T-helper 2 cell (primary cell): ENCODE results near the gene NPL.

Experiments used
- DNase-seq, 5 experiments: peaks; one replicate each; pipeline versions ENCODE4 v3.0.0 to v3.0.0-alpha.2; 2012 to 2022

The NPL gene

DNA sequence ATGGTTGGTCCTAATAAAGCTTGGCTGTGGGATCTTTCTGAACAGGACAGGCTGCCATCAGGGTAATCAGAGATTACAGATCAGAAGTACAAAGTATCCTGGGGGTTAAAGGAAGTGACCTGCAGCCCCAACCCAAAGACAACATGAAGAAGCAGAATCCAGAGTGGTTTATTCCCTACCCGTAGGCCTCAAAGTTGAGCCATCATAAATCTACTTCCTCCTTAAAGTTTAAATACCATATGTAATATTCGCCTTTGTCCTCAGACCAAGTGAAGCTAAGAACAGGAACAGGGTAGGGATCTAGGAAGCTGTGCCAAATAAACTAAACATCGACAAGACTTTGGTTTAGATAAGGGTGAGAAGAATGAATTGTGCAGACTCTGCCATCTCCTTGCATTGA is 33.6 kb downstream of the NPL start:
- no peak for DNase-seq

DNA sequence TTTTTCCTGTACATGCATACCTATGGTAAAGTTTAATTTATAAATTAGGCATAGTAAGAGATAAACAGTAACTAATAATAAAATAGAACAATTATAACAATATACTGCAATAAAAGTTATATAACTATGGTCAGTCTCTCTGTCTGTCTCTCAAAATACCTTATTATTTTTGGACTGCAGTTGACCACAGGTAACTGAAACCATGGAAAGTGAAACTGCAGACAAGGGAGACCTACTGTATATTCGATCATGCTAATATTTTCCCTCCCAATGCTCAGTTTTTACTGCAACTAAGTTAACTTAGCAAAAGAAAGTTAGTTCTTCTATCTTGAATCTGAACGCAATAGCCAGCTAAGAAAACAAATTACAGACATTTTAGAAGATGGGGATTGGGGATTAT is 37.3 kb downstream of the NPL start:
- DNase-seq = no peak

DNA sequence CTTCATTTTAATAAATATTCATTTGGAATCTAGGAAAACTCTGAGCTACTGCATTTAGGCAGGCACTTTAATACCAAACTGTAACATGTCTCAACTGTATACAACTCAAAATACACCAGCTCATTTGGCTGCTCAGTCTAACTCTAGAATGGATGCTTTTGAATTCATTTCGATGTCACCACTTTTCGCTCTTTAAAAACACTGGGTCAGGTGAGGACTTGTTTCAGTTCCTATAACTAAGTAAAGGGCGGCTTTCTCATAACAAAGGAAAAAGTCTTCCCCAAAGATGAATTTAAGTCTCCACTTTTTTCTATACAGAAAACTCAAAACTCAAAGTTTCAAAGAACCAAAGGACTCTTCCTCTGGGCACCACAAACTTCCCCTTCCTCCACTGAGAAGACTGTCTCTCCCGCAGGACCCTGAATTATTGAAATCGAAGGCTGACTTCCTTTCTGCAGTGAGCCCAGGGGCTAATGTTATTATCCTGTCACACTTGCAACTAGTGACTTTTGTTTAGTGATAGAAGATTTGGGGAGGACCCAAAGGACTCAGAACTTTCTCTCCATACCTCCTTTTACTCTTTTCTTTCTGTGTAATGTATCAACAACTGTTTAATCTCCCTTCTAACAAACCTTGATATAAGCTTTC is 39.8 kb downstream of the NPL start:
- no peak for DNase-seq

DNA sequence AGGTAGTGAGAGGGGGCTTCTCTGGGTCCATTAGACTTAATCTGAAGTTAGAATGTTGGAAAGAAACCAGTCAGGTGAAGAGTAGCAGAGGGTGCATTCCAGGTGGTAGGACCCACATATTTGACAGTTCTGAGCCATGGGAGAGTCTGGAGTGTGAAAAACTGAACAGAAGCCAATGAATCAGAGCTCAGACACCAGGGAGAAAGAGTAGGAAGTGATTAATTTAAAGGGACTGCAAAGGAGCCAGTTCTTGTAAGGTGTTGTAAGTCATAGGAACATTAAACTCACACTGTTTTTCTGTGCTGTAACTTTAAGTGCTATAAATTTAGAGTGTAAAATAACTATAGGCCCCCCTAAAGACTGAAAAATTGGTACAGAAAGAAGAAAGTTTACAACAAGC is 43.7 kb downstream of the NPL start:
- DNase-seq = no peak

DNA sequence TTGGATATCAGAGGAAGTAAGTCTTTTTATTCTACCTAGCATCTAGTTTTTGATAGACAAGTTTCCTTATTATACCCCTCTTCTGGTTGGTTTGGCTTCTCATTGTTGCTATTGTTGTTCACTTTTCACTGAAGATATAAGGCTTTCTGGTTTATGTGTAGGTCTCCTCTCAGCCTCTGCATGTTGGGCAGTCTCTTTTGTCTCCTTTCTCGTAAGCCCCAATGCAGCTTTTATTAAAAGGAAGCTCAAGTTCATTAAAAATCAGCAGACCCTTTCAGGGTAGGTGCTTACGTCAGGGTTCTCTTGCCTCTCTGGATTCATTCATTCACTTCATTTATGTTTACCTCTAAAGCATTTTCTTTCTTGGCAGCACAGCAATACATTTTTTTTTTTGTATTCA is 44.8 kb downstream of the NPL start:
- no peak for DNase-seq

DNA sequence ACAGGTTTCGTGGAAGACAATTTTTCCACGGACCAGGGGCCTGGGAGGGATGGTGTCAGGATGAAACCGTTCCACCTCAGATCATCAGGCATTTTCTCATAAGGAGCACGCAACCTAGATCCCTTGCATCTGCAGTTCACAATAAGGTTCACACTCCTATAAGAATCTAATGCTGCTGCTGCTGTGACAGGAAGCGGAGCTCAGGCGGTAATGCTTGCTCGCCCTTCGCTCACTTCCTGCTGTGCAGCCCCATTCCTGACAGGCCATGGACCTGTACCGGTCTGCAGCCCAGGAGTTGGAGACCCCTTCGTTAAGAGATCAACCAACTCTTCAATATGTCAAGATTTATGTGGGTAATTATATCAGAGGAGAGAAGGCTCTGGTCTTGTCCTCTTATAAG is 46.2 kb downstream of the NPL start:
- no peak for DNase-seq

DNA sequence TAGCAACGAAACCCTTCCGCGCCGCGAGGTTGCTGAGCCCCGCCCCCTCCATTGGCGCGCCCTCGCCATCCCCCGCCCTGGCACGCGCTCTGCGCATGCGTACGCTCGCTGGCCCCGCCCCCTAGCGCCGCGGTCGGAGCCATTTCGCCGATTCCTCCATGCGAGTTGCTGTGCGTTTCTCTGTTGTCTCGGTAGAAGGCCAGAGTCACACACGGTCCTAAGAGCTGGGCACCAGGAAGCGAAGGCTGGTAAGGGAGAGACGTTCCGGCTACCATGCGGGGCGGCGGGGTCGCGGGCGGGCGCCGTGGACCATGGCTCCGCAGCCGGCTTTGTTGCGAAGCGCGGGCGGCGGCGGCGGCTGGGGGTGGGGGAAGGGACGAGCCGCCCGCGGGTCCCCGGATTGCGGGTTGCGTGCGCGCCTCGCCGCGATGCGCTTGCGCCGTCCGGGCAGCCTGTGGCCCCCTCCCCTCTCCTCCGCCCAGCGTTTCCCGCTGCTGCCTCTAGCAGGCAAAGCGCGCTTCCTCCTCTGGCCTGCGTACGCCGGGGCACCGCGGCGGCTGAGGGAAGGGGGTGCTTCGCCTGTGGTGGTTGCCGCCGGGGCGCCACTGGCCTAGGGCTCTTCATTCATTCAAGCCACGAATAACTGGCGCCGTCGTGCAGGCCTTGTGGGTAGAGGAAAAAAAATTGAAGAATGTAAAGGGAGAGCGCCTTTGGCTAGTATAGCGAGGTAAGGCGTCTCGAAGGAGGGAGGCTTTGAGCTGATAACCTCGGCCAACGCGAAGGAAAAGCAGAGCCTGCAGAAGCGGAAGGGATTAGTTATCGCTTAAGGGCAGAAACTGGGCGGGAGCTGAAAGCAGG is 49.9 kb downstream of the NPL start, which contains the start of gene DHX9:
Gene DHX9 (plus strand): TSS at position 139 of the 858 bp plus-strand sequence. CDS start 3,220 bp downstream, outside the sequence.
- peak; percentile 91 to 96 (median 93) for DNase-seq

DNA sequence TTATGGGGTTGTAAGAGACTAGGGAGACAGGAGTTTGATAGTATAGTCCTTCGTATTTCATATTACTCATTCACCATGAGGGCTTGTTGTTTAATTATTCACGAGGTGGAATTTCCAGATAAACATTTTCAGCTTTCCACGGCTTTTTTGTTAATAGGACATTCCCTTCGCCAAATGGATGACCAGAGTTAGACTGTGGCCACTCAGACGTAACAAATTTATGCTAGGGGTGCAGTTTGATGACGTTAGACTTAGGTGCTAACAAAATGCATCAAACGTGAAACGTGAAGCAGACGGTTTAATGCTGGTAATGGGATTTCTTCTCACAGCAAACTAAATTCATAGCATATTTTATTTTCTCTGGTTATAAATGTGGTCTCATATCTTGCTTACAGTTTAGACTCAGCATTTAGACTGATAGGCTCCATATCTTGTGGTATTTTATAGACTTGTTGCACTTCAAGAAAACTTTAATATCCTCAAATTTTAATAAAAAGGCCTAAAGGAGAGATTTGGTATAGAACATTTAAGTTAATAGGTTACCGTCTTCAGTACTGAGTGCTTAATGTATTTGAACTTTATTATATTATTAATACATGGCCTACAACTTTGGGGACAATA is 51.9 kb downstream of the NPL start:
- peak in 1 of 5 experiments; percentile 55 for DNase-seq

DNA sequence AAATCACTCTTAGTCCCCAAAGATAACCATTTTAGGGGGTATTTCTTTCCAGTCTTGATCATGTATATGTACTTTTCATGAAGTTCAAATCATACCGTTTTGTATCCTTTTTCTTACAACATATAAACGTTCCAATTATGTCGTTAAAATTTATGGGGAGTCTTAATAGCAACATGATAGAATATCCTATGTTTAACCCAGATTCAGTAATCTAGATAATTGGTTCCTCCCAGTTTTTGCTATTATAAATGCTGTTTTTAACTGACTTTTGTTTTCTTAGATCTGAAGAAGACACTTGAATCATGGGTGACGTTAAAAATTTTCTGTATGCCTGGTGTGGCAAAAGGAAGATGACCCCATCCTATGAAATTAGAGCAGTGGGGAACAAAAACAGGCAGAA is 52.7 kb downstream of the NPL start:
- no peak for DNase-seq

DNA sequence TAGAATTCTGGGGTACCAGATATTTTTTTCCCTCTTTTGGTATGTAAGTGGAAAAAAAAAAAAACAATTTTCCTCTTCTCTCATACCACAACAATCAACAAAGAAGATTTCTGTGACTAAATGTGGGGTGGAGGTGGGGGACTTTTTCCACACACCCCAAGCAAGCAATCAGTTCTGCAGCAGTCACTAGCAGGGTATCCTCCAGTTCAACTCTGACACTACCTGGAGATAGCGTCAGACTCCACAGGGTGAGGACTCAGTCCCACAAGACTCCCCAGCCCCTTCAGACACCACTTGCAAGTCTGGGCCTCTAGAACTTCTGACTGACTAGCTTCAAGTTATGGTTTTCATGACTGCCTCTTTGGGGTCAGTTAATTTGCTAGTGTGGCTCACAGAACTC is 55.8 kb downstream of the NPL start:
- peak in 1 of 5 experiments; percentile 19 for DNase-seq

DNA sequence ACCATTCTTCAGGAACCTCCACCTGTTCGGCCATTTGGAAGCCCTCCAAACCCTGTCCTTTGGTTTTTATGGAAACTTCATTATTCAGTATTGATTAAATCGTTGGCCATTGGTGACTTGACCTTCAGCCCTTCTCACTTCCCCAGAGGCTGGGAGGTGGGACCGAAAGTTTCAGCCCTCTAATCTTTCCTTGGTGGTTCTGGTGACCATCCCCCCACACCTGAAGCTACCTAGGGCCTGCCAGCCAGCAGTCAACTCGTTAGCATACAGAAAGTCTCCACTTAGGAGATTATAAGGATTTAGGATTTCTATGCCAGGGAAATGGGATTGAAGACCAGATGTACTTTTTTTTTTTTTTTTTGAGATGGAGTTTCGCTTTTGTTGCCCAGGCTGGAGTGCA is 56.3 kb downstream of the NPL start:
- no peak for DNase-seq

DNA sequence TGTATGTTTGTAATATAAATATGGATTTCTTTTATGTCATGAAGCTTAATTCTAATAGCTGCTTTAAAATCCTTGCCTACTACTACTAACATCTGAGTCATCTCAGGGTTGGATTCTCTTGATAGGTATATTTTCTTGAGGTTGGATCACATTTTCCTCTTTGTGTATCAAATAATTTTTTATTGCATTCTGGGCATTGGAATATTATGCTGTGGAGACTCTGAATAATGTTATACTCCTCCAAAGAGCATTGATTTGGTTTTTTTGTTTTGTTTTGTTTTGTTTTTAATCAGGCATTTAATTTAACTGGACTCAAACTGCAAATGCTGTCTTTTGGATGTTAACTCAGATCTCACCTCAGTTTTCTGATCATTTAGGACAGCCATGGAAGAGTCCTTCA is 57.5 kb downstream of the NPL start:
- DNase-seq = no peak

DNA sequence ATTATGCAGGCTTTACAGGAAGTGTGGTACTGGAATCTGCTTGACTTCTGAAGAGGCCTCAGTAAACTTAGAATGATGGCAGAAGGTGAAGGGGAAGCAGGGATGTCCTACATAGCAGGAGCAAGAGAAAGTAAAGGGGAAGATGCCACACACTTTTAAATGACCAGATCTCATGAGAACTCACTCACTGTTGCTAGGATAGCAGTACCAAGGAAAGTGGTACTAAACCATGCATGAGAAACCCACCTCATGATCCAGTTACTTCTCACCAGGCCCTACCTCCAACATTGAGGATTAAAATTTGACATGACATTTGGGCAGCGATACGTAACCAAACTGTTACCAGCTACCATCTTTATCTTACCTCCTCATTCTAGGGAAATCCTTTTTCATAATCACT is 59.2 kb downstream of the NPL start:
- no peak for DNase-seq

DNA sequence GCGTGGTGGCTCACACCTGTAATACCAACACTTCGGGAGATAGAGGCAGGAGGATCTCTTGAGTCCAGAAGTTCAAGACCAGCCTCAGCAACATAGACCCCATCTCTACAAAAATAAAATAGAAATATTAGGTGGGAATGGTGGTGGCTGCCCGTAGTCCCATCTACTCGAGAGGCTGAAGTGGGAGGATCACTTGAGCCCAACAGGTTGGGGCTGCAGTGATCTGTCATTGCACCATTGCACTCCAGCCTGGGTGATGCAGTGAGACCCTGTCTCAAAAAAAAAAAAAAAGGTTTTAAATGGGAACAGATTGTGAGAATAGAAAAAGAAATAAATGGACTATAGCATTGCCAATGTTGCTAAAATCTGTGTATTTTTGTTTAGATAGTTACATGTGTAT is 60.7 kb downstream of the NPL start:
- DNase-seq = no peak

DNA sequence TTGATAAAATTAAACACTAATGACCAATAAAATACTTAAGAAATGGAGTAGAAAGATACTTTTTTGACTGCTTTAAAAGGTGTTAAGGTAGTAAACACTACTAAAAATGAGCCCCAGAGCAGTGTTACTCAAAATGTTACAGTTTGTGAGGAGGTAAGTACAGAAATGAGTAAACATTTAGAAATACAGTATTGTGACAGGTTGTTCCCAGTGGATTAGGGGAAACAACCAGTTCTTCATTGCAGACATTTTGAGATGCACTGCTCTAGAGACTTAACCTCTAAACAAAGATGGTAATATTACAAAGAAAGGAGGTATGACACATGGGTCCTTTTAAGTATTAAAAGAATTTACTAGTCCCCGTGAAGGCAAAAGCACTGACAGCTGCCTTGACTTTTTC is 62.3 kb downstream of the NPL start:
- DNase-seq = no peak

DNA sequence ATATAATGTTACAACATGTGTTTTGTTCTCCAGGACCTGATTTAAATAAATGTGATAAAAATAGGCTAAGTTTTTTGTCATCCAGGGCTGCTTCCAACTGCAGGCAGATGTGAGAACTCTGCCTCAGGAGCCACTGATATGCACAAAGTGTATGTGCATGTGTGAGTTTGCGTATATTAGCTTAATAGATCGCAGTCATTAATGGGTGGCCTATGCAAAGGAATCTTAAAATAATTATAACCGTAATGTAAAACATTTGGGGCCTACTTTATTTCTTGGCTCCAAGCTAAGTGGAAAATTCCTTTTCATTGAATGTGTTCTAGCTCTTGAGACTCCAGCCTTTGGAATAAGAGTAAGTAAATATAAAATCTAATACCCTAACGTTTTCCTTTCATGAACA is 66.3 kb downstream of the NPL start:
- no peak for DNase-seq

DNA sequence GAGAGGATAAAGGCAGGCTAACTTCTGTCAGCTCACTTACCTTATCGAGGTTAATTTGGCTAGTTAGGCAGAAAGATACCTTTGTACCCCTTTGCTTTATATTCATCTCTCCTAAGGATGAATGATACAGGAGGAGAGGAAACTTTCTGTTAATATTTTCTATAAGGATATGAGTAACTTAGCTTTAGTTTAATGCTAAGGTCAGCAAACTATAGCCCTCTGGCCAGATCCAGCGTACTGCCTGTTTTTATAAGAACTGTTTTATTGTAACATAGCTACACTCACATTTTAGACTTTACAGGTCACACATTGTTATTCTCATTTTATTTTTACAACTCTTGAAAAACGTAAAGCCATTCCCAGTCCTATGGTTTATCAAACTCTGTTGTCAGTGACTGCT is 67.6 kb downstream of the NPL start:
- DNase-seq = no peak

DNA sequence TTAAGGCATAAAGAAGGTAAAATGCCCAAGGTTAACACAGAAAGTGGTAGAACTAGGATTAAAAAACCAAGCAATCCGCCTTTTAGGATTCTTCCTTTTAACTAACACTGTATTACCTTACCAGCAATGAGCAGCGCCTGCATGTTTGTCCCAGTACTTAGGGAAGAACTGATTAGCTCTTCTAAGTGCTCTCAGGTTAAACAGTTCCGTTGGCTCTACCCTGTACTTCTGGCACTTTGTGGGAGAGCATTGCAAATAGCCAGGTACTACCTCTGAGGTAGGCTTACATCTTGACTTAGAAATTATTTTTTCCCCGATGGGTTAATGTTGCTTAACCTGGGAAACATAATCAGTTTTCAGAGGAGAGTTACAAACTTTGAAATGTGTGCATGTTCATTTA is 71.1 kb downstream of the NPL start:
- no peak for DNase-seq

DNA sequence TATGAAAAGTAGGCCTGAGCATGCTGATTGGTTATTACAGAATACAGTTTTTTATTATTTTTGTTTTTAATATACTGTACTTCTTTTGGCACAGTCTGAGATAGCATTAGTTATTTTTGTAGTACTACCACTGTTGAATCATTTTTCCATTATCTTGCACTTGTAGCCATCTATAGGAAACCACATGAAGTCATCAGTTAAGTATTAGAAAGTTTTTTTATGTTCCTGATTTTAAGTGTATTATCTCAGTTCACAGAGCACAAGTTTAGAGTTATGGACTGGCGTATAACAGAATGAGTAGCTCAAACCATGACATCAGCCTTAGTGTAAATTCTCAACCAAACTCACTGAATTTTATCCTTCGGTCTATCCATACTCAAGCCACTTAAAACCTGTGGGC is 72.4 kb downstream of the NPL start:
- DNase-seq = no peak

DNA sequence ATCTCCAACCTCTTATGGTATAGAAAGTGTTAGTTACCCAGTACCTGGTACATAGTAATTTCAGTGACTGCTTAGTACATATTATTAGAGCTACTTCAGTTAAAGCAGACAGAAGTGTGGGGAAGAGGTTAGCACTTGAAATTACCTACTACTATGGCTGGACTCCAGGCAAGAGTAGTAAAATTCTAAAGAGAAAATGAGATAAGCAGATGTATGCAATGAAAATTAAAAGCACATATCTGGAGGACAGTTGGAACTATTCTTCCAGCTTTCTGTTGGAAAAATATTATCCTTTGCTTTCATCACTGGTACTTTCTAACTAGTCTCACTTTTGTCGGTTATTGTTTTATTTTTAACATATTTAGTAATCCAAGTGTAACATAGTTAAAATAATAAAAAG is 73.3 kb downstream of the NPL start:
- DNase-seq = no peak

DNA sequence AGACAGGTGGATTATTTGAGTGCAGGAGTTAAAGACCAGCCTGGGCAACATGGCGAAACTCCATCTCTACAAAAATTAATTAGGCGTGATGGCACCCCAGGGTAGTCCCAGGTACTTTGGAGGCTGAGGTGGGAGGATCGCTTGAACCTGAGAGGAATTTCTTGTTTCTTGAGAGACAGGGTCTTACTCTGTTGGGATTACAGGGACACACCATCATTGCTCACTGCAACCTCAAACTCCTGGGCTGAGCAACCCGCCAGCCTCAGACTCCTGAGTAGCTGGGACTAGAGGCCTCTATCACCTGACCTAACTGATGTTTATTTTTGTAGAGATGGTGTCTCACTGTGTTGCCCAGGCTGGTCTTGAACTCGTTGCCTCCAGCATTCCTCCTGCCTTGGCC is 74.4 kb downstream of the NPL start:
- no peak for DNase-seq

DNA sequence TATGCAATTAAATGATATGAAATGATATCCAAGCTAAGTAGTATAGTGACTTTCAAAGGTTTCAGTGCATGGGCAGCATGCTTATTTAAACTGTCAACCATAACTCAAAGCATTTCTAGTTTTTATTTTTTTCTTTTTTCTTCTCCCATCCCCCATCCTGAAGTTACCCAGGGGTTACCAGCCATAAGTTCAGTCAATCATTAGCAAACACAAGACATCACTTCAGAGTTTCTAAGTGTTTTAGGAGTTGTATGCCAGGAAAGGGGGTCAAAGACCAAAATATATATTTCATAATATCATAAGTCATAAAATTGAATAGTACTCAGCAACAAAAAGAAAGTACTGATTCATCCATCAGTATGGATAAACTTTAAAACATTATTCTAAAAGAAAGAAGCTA is 78.3 kb downstream of the NPL start:
- no peak for DNase-seq

DNA sequence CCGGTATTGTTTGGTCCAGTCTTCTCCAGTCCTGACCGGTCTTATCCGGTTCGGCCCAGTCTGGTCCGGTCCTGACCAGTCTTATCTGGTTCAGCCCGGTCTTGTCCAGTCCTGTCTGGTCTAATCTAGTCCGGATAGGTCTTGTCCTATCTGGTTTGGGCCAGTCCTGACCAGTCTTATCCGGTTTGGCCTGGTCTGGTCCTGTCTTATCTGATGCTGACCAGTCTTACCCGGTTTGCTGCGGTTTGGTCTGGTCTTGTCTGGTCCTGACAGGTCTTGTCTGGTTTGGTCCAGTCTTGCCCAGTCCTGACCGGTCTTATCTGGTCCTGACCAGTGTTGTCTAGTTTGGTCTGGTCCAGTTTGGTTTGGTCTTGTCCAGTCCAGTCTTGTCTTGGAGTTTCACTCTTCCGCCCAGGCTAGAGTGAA is 79.7 kb downstream of the NPL start:
- no peak for DNase-seq

DNA sequence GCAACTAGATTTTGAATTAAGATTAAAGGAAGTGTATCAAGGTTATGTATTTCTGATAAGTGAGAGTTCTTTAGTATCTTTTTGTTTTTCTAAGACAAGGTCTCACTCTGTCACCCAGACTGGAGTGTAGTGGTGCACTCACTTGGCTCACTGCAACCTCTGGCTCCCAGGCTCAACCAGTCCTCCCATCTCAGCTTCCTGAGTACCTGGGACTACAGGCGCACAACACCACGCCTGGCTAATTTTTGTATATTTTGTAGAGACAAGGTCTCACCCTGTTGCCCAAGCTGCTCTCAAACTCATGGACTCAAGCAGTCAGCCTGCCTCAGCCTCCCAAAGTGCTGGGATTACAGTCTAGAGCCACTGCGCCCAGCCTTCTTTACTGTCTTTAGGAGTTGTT is 83.3 kb downstream of the NPL start:
- no peak for DNase-seq
